HG03097 (cell line): ENCODE measurements around the gene NIPAL1.

Experiments used
- ATAC-seq: cut with Tn5 transposase; IDR thresholded peaks from one replicate; pipeline ENCODE4 v1.9.1; 2021; ENCODE audit not compliant: unreplicated experiment, low FRiP score

The NIPAL1 gene

DNA sequence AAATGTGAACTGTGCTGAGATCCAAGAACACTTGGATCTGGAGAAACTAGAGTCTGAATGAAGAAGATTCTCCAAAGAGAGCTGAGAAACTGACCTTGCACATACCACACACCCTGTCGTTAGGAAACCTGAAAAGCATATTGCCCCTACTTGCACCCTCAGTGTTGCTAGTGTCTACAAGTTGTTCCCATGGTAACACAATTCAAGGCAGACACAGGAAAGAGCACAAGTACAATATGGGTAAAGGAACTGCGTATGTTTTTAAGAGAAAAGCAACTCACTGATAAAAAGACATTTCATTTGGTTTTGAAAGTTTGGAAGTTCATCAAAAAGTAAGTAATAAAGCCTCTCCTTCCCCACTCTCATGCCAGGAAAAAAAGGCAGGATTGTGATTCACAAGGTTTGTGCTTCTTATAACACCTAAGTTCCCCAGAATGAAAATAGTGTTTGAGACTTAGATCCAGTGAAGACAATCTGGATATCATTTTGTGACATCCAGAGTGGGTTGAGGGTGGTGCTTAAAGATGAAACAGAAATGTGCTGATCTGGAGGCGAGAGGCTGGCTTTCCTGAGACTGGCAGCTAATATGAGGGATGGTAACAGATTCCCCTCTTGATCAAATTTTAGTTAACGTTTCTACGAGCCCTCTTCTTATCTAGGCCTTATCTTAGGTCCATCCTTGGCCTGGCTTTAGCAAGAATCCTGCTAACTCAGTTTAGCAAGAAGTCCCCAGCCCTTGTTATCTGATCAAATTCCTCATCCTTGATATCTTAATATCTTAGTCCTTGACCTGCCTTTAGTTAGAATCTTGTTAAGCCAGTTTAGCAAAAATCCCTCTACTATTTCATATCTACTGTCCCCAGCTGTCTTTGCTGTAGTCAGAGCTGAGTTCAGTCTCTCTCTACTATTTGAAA is 42.3 kb downstream of the NIPAL1 start:
- ATAC-seq, result no peak

DNA sequence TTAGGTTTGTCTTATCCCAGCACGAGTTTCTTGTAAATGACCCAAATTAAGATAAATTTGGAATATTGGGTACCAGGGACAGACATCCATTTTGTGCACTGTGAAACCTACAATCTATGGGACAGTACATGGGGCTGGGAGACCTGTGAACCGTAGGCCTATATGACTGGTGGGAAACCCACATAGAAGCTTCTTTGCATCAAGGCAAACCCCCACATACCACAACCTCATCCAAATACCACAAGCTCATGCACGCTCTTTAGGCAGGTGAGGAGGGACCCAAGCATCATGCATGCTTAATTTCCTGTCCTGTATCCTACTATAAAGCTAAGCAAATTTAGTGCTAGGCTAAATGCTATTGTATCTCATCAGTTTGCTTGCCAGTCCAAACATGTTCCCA is 47.8 kb downstream of the NIPAL1 start:
- no peak for ATAC-seq

- peak; percentile 80 for ATAC-seq
Observed at GRCh38 chr4:48065587-48066052, 49.0 kb downstream of the NIPAL1 start.

DNA sequence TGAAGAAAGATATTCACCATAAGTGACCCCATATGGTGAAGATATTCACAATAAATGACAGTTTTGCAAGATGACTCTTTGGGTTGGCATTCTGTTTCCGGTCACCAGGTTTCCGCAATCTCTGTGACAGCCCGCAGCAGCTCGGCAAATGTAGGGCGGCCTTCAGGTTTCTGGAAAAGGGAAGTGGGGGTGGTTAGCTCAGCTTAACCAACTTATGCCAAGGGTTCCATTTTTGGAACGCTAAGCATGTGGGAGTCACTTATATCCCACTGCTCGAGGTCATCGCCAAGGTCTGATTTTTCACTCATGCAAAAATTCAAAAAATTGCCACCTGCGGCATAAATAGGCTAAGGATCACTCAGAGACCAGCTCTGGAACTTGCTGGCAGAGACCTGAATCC is 51.0 kb downstream of the NIPAL1 start:
- no peak for ATAC-seq

DNA sequence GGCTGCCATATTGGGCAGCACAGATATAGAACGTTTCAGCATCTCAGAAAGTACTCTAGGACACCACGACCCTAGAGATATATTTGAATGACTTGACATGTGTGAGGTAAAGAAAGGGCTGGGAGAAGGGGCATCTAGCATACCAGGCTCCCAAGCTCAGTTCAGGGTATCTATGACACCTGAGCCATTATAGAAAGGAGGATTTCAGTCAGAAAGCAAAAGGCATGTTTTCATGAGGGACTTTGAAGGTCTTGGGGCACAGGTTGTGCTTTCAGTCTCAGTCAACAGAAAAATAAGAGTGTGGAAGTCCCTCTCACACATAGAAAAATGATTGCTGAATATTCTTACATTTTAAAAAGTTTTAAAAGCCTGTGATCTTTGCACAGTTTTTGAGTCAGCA is 51.6 kb downstream of the NIPAL1 start:
- no peak for ATAC-seq

- no peak for ATAC-seq
Observed at GRCh38 chr4:48069026-48069425, 52.5 kb downstream of the NIPAL1 start.

GRCh38 chr4:48071191-48071590 is 54.6 kb downstream of the NIPAL1 start:
- ATAC-seq, result no peak

DNA sequence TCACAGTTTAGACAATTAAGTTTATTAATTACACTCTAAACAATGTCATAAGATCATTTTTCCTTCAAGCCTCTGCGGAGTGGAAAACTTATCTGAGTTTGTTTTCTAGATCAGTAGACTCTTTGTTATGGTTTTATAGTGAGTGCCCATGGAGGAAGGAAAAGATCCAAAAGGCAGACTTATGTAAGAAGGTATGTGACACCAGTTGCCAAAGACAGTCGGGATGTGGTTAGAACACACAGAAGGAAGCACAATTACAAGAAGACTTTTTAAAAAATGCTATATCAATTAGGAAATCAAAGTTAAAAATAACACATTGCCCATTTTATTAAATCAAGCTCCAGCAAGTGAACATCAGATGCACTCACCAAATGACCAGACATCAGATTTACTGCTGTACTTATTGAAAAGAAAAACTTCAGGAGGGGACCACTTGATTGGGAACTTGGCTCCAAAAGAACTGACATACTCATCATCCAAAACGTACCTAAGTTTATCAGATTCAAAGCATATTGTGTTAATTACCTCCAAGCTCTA is 57.1 kb downstream of the NIPAL1 start:
- ATAC-seq, result no peak

GRCh38 chr4:48074657-48075056 is 58.1 kb downstream of the NIPAL1 start:
- ATAC-seq, result no peak

- no peak for ATAC-seq
Observed at GRCh38 chr4:48078425-48078824, 61.9 kb downstream of the NIPAL1 start.

- ATAC-seq, result no peak
Observed at GRCh38 chr4:48078862-48079655, 62.5 kb downstream of the NIPAL1 start.

DNA sequence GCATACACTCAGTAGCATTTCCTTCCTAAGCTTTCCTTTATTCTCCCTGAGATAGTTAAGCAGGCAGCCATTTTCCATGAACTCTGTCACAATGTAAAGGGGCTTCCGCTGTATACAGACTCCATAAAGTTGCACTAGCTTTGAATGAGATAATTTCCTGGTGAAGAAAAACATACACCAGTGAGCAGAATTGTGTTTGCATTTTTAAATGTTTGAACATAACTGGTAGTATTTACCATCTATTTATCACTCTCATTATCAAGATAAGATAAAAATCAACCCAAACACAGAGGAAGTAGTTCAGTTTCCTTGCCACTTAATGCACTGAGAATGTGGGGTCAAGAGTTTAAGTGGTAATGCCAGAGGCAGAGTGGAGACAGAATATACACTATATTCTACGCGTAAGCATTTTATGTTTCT is 63.4 kb downstream of the NIPAL1 start:
- no peak for ATAC-seq

DNA sequence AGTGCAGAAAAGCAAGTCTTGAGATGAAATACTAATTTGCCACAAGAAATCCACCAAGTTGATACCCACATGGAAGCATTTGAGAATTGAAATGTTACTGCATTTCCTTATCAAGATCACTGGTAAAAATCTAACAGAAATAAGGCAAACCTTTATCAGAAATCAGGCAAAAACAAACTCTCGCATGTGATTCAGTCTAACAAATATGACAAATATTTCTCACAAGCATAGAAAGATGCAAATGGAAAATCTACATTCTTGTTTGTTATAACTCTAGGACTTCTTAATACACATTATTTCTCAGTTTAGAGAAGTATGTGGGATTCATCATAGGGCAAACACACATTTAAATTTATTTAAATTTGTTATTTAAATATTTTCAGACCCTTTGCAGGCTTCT is 64.6 kb downstream of the NIPAL1 start:
- ATAC-seq, result no peak

DNA sequence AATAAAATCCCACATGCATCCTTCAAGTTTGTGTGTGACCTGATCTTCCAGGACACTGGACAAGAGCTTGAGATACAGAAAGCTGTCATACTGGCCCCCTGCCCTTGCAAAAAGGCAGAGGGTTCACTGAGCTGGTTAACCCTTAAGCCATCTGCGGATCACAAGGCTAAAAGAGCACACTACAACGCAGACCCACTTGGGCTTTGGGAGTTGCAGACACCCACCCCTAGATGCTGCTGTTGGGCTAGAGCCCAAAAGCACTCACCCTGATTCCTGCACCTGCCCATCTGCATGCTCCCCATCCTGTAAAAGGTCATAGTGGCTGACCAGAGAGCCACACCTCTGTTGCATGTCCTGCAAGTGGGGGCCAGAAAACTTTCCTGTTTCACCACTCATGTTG is 66.4 kb downstream of the NIPAL1 start:
- no peak for ATAC-seq

- no peak for ATAC-seq
Observed at GRCh38 chr4:48085821-48086589, 69.4 kb downstream of the NIPAL1 start.
